Colonic mucosa (tissue), 4 donors: ENCODE results near the gene MXRA7. TPM values are rescaled to one million over a fixed set of nuclear protein-coding genes. Genes with fewer than 3 reads are reported as not detected.

ENCODE experiments used
- DNase-seq: peaks from one replicate; pipeline ENCODE4 v3.0.0-alpha.2; 2020
- H3K27ac ChIP-seq: fragments of 200-600 bp; one replicate; pipeline ENCODE4 v1.8.0; 2021
- H3K27me3 ChIP-seq: fragments of 200-600 bp; one replicate; pipeline ENCODE4 v1.8.0; 2021
- H3K36me3 ChIP-seq: fragments of 200-600 bp; one replicate; pipeline ENCODE4 v1.8.0; 2021
- H3K4me1 ChIP-seq: fragments of 200-600 bp; one replicate; pipeline ENCODE4 v1.8.0; 2021; ENCODE audit warnings: mild to moderate bottlenecking
- H3K4me3 ChIP-seq: fragments of 200-600 bp; one replicate; pipeline ENCODE4 v1.8.0; 2021
- H3K9ac ChIP-seq, 2 donors: one replicate each; pipeline ENCODE4 v1.7.0; 2013; ENCODE audit warnings: control low read depth in 2 of 2, low read depth in 2 of 2, low read length in 2 of 2
- H3K9me3 ChIP-seq: fragments of 200-600 bp; one replicate; pipeline ENCODE4 v1.8.0; 2021
- intact Hi-C: fragments of 100-400 bp; cut with DNase I; formaldehyde crosslinking; loops from one replicate; pipeline ENCODE4 v1.14.1; 2022
- total RNA-seq, 2 donors: library from RNA; stranded (reverse); fragmentation: NEBNext Ultra II Directional in 1 of 2; extraction: Animal tissue kit (Norgen Biotek cat#: 25700) in 1 of 2; gene quantifications; one replicate each; pipeline ENCODE4 v1.2.1, GENCODE V29; 2021
- TF ChIP-seq, protein P1 (sequence below): fragments of 200-600 bp; IDR thresholded peaks from one replicate; pipeline ENCODE4 v1.8.0; 2022; ENCODE audit warnings: antibody characterized with exemption, mild to moderate bottlenecking
- donor health status: healthy.
- donor health status: DM: no; HTN: no; CAD: no.
- donor health status: DM: no; HTN: no; CAD: no.

The MXRA7 gene
- total RNA-seq, 2 donors from 2014 or later, result 20.3 to 39.3 TPM

DNA sequence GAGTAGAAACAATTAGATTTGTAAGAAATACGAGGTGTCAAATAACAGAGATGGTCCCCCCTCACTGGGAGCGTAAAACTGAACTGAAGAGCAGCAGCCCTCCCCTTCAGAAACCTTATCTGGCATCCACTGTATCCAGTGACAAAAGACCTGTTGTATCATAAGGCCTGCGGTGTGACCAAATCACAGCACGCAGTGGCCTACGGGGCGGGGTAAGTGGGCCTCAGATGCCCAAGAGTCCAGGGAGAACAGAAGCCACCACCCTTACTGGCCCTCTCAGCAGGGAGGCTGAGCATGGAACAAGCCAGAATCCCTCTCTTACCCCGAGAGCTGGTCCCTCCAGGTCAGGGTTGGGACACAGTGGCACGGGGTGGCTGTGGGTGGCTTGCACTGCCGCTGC is 10.2 kb upstream of the MXRA7 start:
- peaks cover 54% of the 10 kb centered on the region for H3K36me3 ChIP-seq
- no peaks in the 10 kb centered on the region for H3K9me3 ChIP-seq
- intact Hi-C loops, result no loop called here
- no peak overlapping the region for H3K9ac ChIP-seq
- no peak for DNase-seq
- H3K4me1 ChIP-seq, result peaks cover 7% of the 10 kb centered on the region
- no peaks in the 10 kb centered on the region for H3K27me3 ChIP-seq
- no peak overlapping the region for H3K4me3 ChIP-seq
- H3K27ac ChIP-seq, result no peak overlapping the region
- TF ChIP-seq, protein P1, sequence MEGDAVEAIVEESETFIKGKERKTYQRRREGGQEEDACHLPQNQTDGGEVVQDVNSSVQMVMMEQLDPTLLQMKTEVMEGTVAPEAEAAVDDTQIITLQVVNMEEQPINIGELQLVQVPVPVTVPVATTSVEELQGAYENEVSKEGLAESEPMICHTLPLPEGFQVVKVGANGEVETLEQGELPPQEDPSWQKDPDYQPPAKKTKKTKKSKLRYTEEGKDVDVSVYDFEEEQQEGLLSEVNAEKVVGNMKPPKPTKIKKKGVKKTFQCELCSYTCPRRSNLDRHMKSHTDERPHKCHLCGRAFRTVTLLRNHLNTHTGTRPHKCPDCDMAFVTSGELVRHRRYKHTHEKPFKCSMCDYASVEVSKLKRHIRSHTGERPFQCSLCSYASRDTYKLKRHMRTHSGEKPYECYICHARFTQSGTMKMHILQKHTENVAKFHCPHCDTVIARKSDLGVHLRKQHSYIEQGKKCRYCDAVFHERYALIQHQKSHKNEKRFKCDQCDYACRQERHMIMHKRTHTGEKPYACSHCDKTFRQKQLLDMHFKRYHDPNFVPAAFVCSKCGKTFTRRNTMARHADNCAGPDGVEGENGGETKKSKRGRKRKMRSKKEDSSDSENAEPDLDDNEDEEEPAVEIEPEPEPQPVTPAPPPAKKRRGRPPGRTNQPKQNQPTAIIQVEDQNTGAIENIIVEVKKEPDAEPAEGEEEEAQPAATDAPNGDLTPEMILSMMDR, result no peak

DNA sequence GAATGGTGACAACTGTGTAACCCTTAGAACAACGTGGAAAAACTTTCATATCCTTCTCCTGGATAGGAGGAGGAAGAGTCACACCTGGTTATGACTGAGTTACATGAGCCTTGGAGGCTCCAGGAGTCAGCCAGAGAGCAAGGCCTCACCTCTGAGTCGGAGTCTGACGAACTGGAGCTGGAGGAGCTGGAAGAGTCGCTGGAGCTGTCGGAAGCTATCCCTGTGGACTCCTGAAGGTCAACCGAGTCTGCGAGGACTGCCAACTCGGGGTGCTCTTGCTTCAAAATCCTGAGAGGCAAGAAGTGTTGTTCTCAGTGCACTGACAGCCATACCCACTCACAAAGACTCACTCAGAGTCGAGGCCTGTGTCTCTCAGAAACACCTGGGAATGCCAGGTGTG is 9.4 kb upstream of the MXRA7 start:
- no peak overlapping the region for H3K9ac ChIP-seq
- no peak for DNase-seq
- TF ChIP-seq, protein P1, result no peak
- H3K27me3 ChIP-seq, result no peaks in the 10 kb centered on the region
- intact Hi-C loops, result no loop called here
- H3K4me1 ChIP-seq, result peaks cover 11% of the 10 kb centered on the region
- H3K36me3 ChIP-seq, result peaks cover 54% of the 10 kb centered on the region
- no peak overlapping the region for H3K27ac ChIP-seq
- H3K9me3 ChIP-seq, result no peaks in the 10 kb centered on the region
- no peak overlapping the region for H3K4me3 ChIP-seq

DNA sequence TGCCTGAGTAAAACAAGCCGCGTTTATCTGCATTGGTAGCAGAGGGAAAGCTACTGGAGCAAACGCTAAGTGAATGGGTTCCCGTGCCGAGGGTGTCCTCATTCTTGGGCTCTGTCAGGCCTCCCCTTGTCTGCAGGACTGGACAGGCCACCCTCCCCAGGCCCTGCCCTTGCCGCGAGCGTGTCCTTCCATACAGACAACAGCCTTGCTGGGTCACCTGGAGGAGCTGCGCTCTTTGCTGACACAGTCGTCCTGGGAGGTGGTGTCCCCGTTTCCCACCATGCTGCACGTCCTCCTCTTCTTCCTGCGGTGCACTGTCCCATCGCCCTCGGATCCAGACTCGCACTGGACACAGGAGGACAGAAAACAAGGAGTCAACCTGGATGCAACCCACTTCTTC is 7.8 kb upstream of the MXRA7 start:
- Histone ChIP-seq H3K27me3 (no peaks in the 10 kb centered on the region), H3K36me3 (peaks cover 48% of the 10 kb centered on the region), H3K4me1 (peaks cover 6% of the 10 kb centered on the region), H3K27ac (no peak overlapping the region), H3K9ac (no peak overlapping the region), H3K9me3 (no peaks in the 10 kb centered on the region), H3K4me3 (no peak overlapping the region)
- TF ChIP-seq, protein P1, result no peak
- intact Hi-C loops, result loop anchor here (10.0 kb wide), 1 partner anchor 164 kb away; no protein-coding TSS in a partner anchor
- no peak for DNase-seq

DNA sequence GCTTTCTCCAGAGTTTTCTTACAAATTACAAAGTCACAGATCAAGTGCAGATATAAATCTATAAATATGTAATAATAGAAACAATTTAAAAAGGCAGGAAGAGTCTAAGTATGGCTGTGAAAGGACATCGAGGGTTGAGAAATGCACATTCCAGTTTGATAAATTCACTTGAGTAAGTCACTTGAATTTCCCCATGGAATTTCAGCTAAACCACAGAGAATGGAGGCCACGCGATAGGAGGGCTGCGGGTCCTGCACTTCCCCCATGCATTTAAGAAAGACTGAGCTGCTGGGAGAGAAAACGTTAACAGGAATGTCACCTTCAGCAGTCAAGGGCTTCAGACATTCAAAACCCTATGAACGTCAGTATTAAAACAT is 6.1 kb upstream of the MXRA7 start:
- H3K27ac ChIP-seq, result peak overlapping the region; percentile 38
- H3K4me3 ChIP-seq, result no peak overlapping the region
- intact Hi-C loops, result loop anchor here (10.0 kb wide), 1 partner anchor 162 kb away; no protein-coding TSS in a partner anchor
- TF ChIP-seq, protein P1, result no peak
- no peak for DNase-seq
- H3K27me3 ChIP-seq, result no peaks in the 10 kb centered on the region
- peaks cover 40% of the 10 kb centered on the region for H3K36me3 ChIP-seq
- H3K9ac ChIP-seq, result no peak overlapping the region
- peaks cover 6% of the 10 kb centered on the region for H3K4me1 ChIP-seq
- H3K9me3 ChIP-seq, result no peaks in the 10 kb centered on the region

DNA sequence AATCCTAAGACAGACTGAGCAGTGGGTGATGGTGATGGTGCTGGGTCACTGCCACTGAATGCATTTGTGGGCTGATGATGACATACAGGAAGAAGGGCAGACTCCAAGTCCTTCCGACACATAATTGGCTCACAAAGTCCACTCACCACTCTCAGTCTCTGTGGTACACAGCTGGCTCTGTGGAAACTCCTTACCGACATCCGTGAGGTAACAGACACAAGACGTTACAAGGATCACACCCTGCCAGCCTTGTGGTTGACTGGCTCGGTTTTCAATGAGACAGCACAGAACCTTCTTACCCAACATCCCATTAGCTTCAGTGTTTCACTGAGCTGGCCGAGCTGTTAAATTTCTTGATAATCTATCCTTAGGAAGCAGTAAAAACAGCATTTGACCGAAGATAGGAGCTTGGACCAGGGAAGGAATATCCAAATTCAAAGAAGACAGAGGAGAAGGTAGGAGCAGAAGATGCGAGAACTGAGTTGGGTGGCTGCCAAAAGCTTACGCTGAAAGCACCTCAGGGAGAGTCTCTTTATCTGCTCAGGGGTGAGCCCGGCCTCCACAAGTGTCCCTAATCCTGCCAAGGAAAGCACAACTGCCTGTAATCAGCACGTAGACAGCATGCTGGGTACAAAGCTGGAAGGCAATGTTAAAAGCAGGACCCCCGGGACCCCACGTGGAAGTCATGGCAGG is 5.5 kb upstream of the MXRA7 start:
- peaks cover 34% of the 10 kb centered on the region for H3K36me3 ChIP-seq
- no peak overlapping the region for H3K9ac ChIP-seq
- no peaks in the 10 kb centered on the region for H3K27me3 ChIP-seq
- no peaks in the 10 kb centered on the region for H3K9me3 ChIP-seq
- H3K4me1 ChIP-seq, result peaks cover 6% of the 10 kb centered on the region
- H3K4me3 ChIP-seq, result no peak overlapping the region
- no peak for DNase-seq
- TF ChIP-seq, protein P1, result no peak
- peak overlapping the region; percentile 38 for H3K27ac ChIP-seq
- intact Hi-C loops, result loop anchor here (10.0 kb wide), 1 partner anchor 161 kb away; no protein-coding TSS in a partner anchor
